Lung (tissue), 12 donors: ENCODE data around the gene UBALD2. TPM values are rescaled to one million over a fixed set of nuclear protein-coding genes. Genes with fewer than 3 reads are reported as not detected.
"Not testable (repeated sequence)": the region's sequence is repeated elsewhere in the genome, so short reads cannot be mapped to it uniquely, and the experiment has no call there.

Experiments
- ATAC-seq: fragments of 200-7000 bp; cut with Tn5 transposase; one replicate; pipeline ENCODE4 v1.9.1; 2020; ENCODE audit warnings: moderate number of reproducible peaks; ENCODE audit not compliant: insufficient read depth, low FRiP score
- DNase-seq, 3 donors: peaks; one replicate each; pipeline ENCODE4 v3.0.0-alpha.2; 2013 to 2017
- H3K27ac ChIP-seq, 2 donors: one replicate each; pipeline ENCODE4 v1.5.1; 2013; ENCODE audit warnings: mild to moderate bottlenecking in 2 of 2, moderate library complexity in 2 of 2, control low read depth in 1 of 2, inconsistent platforms in 1 of 2, low read depth in 1 of 2, low read length in 1 of 2
- H3K27me3 ChIP-seq, 3 donors: one replicate each; pipeline ENCODE4 v1.5.1; 2013; ENCODE audit warnings: low read length in 2 of 3; ENCODE audit not compliant: control insufficient read depth in 3 of 3, insufficient read depth in 3 of 3
- H3K36me3 ChIP-seq, 4 donors: one replicate each; pipeline ENCODE4 v1.5.1; 2013; ENCODE audit warnings: low read length in 4 of 4, mild to moderate bottlenecking in 1 of 4, moderate library complexity in 1 of 4; ENCODE audit not compliant: control insufficient read depth in 4 of 4, insufficient read depth in 4 of 4
- H3K4me1 ChIP-seq, 5 donors: one replicate each; pipeline ENCODE4 v1.5.1; 2013; ENCODE audit warnings: low read length in 5 of 5, mild to moderate bottlenecking in 2 of 5, moderate library complexity in 1 of 5; ENCODE audit not compliant: control insufficient read depth in 5 of 5, insufficient read depth in 5 of 5
- H3K4me3 ChIP-seq: one replicate; pipeline ENCODE4 v1.5.1; 2013; ENCODE audit warnings: mild to moderate bottlenecking, control low read depth, moderate library complexity
- H3K9ac ChIP-seq, 2 donors: one replicate each; pipeline ENCODE4 v1.5.1; 2013; ENCODE audit warnings: low read length in 2 of 2, control low read depth in 1 of 2; ENCODE audit not compliant: insufficient read depth in 1 of 2
- H3K9me3 ChIP-seq, 4 donors: one replicate each; pipeline ENCODE4 v1.5.1; 2013; ENCODE audit warnings: low read length in 3 of 4, mild to moderate bottlenecking in 1 of 4, moderate library complexity in 1 of 4; ENCODE audit not compliant: control insufficient read depth in 4 of 4, insufficient read depth in 3 of 4
- CTCF ChIP-seq: IDR thresholded peaks from 2 replicates; pipeline ENCODE4 v1.5.1; 2012; ENCODE audit warnings: mild to moderate bottlenecking; ENCODE audit errors: control extremely low read depth, extremely low read depth
- WGBS, 2 donors: extraction: QIAGEN DNeasy Blood & Tissue Kit; methylation state at CpG; one replicate each; pipeline ENCODE4 v1.1.7; 2013; 5-methylcytosine and 5-hydroxymethylcytosine counted together
- polyA plus RNA-seq, 2 donors: library from polyadenylated mRNA; stranded (reverse); fragments of 200-250 nt; gene quantifications; one replicate each; pipeline ENCODE4 v1.2.1, GENCODE V29; 2013
- total RNA-seq, 2 donors: library from RNA; depleted of rRNA in 1 of 2; stranded (reverse); fragments of >200 nt in 1 of 2; gene quantifications; one replicate each; pipeline ENCODE4 v1.2.1, GENCODE V29; 2014 to 2021
- donor health status: control.
- donor health status: control.
- donor health status: Bipolar disorder and iron deficiency.
- donor health status: healthy.
- donor health status: DM: yes; HTN: yes; CAD: no.

Gene UBALD2
- total and polyA plus RNA-seq, 4 donors = 11.6 to 64.0 (median 58.5) TPM

- Histone ChIP-seq H3K27ac (no peak overlapping the region), H3K4me1 (no peaks in the 10 kb centered on the region), H3K4me3 (no peak overlapping the region), H3K36me3 (no peaks in the 10 kb centered on the region), H3K9me3 (no peaks in the 10 kb centered on the region), H3K27me3 (no peaks in the 10 kb centered on the region), H3K9ac (no peak overlapping the region)
- no peak for TF ChIP-seq CTCF
- no peak for ATAC-seq
- DNase-seq = no peak
- WGBS, 2 donors = 97% methylated on average over 1 of the region's 1 CpG
These were observed 41.3 kb upstream of the UBALD2 start for GRCh38 chr17:76223802-76224201.

DNA sequence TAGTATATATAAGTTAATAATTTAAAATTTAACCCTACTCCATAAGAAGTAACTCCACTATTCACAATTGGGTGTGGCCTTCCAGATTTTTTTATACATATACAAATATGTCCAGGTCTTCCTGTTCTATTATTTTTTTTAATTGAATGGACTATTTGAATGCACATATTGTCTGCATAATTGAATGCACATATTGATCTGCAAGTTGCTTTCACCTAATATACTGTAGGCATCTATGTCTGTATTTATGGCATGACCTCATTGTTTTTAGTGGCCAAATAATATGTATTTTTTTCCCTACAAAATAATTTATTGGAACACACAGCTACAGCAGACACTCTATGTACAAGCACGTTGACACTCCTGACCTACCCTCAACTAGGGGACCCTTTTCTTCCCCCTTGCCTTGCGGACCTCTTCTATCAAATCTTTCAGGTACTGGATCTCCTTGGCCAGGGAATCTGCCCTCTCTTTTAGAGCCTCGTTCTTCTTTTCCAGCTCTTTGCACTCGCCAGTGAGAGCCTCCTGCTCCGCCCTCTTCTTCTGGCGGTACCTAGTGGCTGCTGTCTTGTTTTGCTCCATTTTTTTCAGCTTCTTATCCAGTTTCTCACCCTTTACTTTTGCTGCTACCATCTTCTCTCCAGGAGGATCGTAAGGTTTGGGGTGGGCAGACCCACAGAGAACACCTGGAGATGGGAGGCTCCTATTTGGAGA is 39.6 kb upstream of the UBALD2 start:
- H3K9ac ChIP-seq, ATAC-seq, DNase-seq, H3K27me3 ChIP-seq, H3K4me3 ChIP-seq, H3K36me3 ChIP-seq, H3K9me3 ChIP-seq, H3K4me1 ChIP-seq, H3K27ac ChIP-seq: not testable (repeated sequence)
- WGBS, 2 donors = 79 to 84% methylated on average over 6 to 7 of the region's 7 CpGs

DNA sequence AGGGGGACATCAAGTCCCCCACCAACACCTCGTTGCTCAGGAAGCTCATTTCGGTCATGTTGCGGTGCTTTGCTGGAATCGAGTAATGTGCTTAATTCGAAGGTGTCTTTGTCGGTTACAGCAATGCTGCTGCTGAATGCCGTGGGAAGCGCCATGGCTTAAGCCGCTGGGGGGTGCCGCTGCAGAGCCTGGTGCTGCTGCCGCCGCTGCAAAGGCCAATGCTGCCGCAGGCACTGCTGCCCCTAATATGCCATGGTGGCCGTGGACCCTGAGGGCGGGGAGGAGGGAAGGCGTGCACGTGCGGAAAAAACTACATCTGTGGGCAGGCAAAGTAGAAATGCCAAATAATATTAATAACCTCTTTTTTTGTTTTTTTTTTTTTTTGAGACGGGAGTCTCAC is 38.4 kb upstream of the UBALD2 start:
- not testable (repeated sequence) for ATAC-seq, H3K4me1 ChIP-seq
- WGBS, 2 donors = 93 to 94% methylated on average over 19 of the region's 19 CpGs

GRCh38 chr17:76232342-76232741 is 32.8 kb upstream of the UBALD2 start:
- Histone ChIP-seq H3K27me3 (no peaks in the 10 kb centered on the region), H3K36me3 (no peaks in the 10 kb centered on the region), H3K9ac (no peak overlapping the region), H3K4me1 (peaks cover 0 to 5% (median 0%) of the 10 kb centered on the region in 5 donors), H3K4me3 (no peak overlapping the region), H3K9me3 (no peaks in the 10 kb centered on the region), H3K27ac (no peak overlapping the region)
- DNase-seq (peak in 2 of 3 donors; percentile 93 to 94), ATAC-seq (no peak)
- WGBS, 2 donors = 66 to 90% methylated on average over 2 of the region's 2 CpGs
- TF ChIP-seq CTCF = no peak

More for the DNA sequence above, 38.4 kb upstream of the UBALD2 start:
- H3K4me3 ChIP-seq, H3K27me3 ChIP-seq, H3K9me3 ChIP-seq, H3K36me3 ChIP-seq, DNase-seq, H3K27ac ChIP-seq, H3K9ac ChIP-seq: not testable (repeated sequence)
